CD4-positive, alpha-beta memory T cell (primary cell): ENCODE data around the gene AGER. TPM values are rescaled to one million over a fixed set of nuclear protein-coding genes. Genes with fewer than 3 reads are reported as not detected.

Experiments used
- CTCF ChIA-PET: fragments of 350-600 bp; sonication (Branson Sonifier 250); formaldehyde crosslinking; loops from one replicate; lab custom pipeline; 2021; ENCODE audit warnings: inconsistent platforms; ENCODE audit not compliant: partially characterized antibody; lab: Charles Lee
- POLR2A ChIA-PET: fragments of 350-600 bp; sonication (Branson Sonifier 250); formaldehyde crosslinking; loops from one replicate; lab custom pipeline; 2021; ENCODE audit not compliant: partially characterized antibody; lab: Charles Lee
- DNase-seq, 5 donors: peaks; one replicate each; pipeline versions ENCODE4 v3.0.0 to v3.0.0-alpha.2; 2020 to 2022; ENCODE audit warnings: mixed read lengths in 1 of 5
- H3K27ac ChIP-seq: one replicate; pipeline ENCODE4 v1.7.0; 2013; ENCODE audit warnings: low read depth, low read length
- H3K27me3 ChIP-seq: 2 replicates; pipeline ENCODE4 v1.7.0; 2013; ENCODE audit warnings: mild to moderate bottlenecking, low read length, moderate library complexity; ENCODE audit not compliant: insufficient read depth
- H3K36me3 ChIP-seq: 2 replicates; pipeline ENCODE4 v1.7.0; 2013; ENCODE audit warnings: mild to moderate bottlenecking, low read length, moderate library complexity; ENCODE audit not compliant: insufficient read depth
- H3K4me1 ChIP-seq: 2 replicates; pipeline ENCODE4 v1.7.0; 2013; ENCODE audit warnings: mild to moderate bottlenecking, low read length, moderate library complexity; ENCODE audit not compliant: insufficient read depth
- H3K4me3 ChIP-seq, 2 donors: one replicate each; pipeline ENCODE4 v1.7.0; 2013; ENCODE audit warnings: low read length in 2 of 2, mild to moderate bottlenecking in 1 of 2
- H3K9me3 ChIP-seq, 2 donors: one replicate each; pipeline ENCODE4 v1.7.0; 2013; ENCODE audit warnings: low read length in 2 of 2, control low read depth in 1 of 2; ENCODE audit not compliant: control insufficient read depth in 1 of 2
- H3K27ac Mint-ChIP-seq, 7 donors: one replicate each; pipeline ENCODE4 v1.8.0; 2020 to 2021; ENCODE audit warnings: mixed read lengths in 7 of 7, mild to moderate bottlenecking in 6 of 7, inconsistent platforms in 3 of 7, moderate library complexity in 3 of 7
- H3K27me3 Mint-ChIP-seq, 2 donors: one replicate each; pipeline ENCODE4 v1.8.0; 2020 to 2021; ENCODE audit warnings: mixed read lengths in 2 of 2
- H3K36me3 Mint-ChIP-seq, 2 donors: one replicate each; pipeline ENCODE4 v1.8.0; 2020 to 2021; ENCODE audit warnings: mixed read lengths in 2 of 2, inconsistent platforms in 1 of 2, mild to moderate bottlenecking in 1 of 2
- H3K4me1 Mint-ChIP-seq, 4 donors: one replicate each; pipeline ENCODE4 v1.8.0; 2020 to 2021; ENCODE audit warnings: mixed read lengths in 4 of 4, mild to moderate bottlenecking in 1 of 4
- H3K4me3 Mint-ChIP-seq, 8 donors: one replicate each; pipeline ENCODE4 v1.8.0; 2020 to 2021; ENCODE audit warnings: mixed read lengths in 8 of 8, mild to moderate bottlenecking in 7 of 8, moderate library complexity in 6 of 8, inconsistent platforms in 3 of 8
- H3K9me3 Mint-ChIP-seq, 8 donors: one replicate each; pipeline ENCODE4 v1.8.0; 2020 to 2021; ENCODE audit warnings: mixed read lengths in 8 of 8, mild to moderate bottlenecking in 5 of 8, inconsistent platforms in 3 of 8, moderate library complexity in 1 of 8
- intact Hi-C: fragments of 100-400 bp; cut with micrococcal nuclease; formaldehyde crosslinking; loops from one replicate; pipeline ENCODE4 v1.15.1; 2023
- polyA plus RNA-seq, 2 donors: library from polyadenylated mRNA; unstranded; fragments of 300-500 nt; fragmentation: Illumina TruSeq; gene quantifications; one replicate each; pipeline ENCODE4 v1.2.3, GENCODE V29; 2021
- total RNA-seq, 2 experiments: library from RNA; stranded (reverse); gene quantifications; one replicate each; pipeline ENCODE4 v1.2.3, GENCODE V29; 2021

The AGER gene
- total and polyA plus RNA-seq, 4 experiments from 2014 or later = 0.62 to 77.3 (median 74.8) TPM; not detected in 1

- H3K27me3 ChIP-seq = no peaks in the 10 kb centered on the region
- peaks cover 42 to 85% (median 50%) of the 10 kb centered on the region in 4 donors for H3K4me1 Mint-ChIP-seq
- H3K36me3 ChIP-seq = peaks cover 19% of the 10 kb centered on the region
- H3K36me3 Mint-ChIP-seq = peaks cover 46 to 57% of the 10 kb centered on the region in 2 donors
- peak overlapping the region; percentile 92 to 100 (median 99) for H3K27ac Mint-ChIP-seq
- peak overlapping the region; percentile 98 to 100 (median 99) for H3K4me3 Mint-ChIP-seq
- peaks cover 0 to 2% (median 0%) of the 10 kb centered on the region in 8 donors for H3K9me3 Mint-ChIP-seq
- intact Hi-C loops = loop anchor here (1.0 to 10.0 kb wide), 5 partner anchors 13 to 1224 kb away; partner anchors contain the start of genes ATF6B, CUTA, HSD17B8 and PHF1
- no peaks in the 10 kb centered on the region for H3K27me3 Mint-ChIP-seq
- H3K27ac ChIP-seq = peak overlapping the region; percentile 98
- H3K4me3 ChIP-seq = peak overlapping the region; percentile 81 to 99
- peaks cover 59% of the 10 kb centered on the region for H3K4me1 ChIP-seq
- ChIA-PET POLR2A (interaction anchor here (0.7 to 12.7 kb wide), 11 partner anchors 11 to 1086 kb away, joined by 3 to 408 read pairs (median 7); partner anchors contain the start of genes AGPAT1, ATF6B, B3GALT4 and BAG6), CTCF (interaction anchor here (0.9 to 3.3 kb wide), 3 partner anchors 11 to 73 kb away, joined by 3 to 18 read pairs (median 13); no protein-coding TSS in a partner anchor)
- no peaks in the 10 kb centered on the region for H3K9me3 ChIP-seq
- DNase-seq = no peak
Measured at GRCh38 chr6:32190911-32191677, 7.0 kb upstream of the AGER start.

- CTCF ChIA-PET = interaction anchor here (0.9 to 3.3 kb wide), 4 partner anchors 10 to 72 kb away, joined by 3 to 18 read pairs (median 8); no protein-coding TSS in a partner anchor
- Histone ChIP-seq H3K27ac (peak within 1 kb of the TSS; percentile 98), H3K27me3 (no peaks in the 10 kb centered on the region), H3K4me1 (peaks cover 64% of the 10 kb centered on the region), H3K36me3 (peaks cover 22% of the 10 kb centered on the region), H3K9me3 (no peaks in the 10 kb centered on the region), H3K4me3 (peak within 1 kb of the TSS; percentile 81 to 99)
- DNase-seq = peak; percentile 73 to 85 (median 76)
- Mint-ChIP-seq H3K27me3 (no peaks in the 10 kb centered on the region), H3K4me1 (peaks cover 48 to 85% (median 54%) of the 10 kb centered on the region in 4 donors), H3K4me3 (peak within 1 kb of the TSS; percentile 98 to 100 (median 99)), H3K36me3 (peaks cover 53 to 63% of the 10 kb centered on the region in 2 donors), H3K27ac (peak within 1 kb of the TSS; percentile 93 to 100 (median 99)), H3K9me3 (peaks cover 0 to 2% (median 0%) of the 10 kb centered on the region in 8 donors)
- POLR2A ChIA-PET = interaction anchor here (0.9 to 12.7 kb wide), 12 partner anchors 11 to 1087 kb away, joined by 3 to 408 read pairs (median 5); partner anchors contain the start of genes AGPAT1, ATF6B, B3GALT4 and BAG6
- intact Hi-C loops = loop anchor here (1.0 to 10.0 kb wide), 5 partner anchors 12 to 1225 kb away; partner anchors contain the start of genes ATF6B, CUTA, HSD17B8 and PHF1
Measured at GRCh38 chr6:32190054-32190851, 6.2 kb upstream of the AGER start, which contains the start of gene PBX2. Gene PBX2, minus strand, starts transcription at chr6:32190202. Its CDS starts 287 bp downstream, at chr6:32189915.

DNA sequence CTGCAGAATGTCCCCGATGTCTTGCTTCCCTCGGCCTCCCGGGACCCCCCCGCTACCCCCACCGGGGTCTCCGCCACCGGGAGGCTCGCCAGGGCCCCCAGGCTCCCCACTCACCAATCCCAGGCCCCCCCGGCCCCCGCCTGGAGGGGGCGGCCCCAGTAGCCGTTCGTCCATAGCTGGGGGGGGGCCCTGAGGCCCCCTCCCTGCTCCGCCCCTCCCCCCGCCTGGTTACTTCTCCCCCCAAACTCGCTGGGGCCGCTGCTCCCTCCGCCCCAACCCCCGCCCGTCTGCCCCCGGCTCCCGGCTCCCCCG is 5.6 kb upstream of the AGER start:
- Histone ChIP-seq H3K4me1 (peaks cover 59% of the 10 kb centered on the region), H3K27me3 (no peaks in the 10 kb centered on the region), H3K27ac (peak overlapping the region; percentile 98), H3K9me3 (no peaks in the 10 kb centered on the region), H3K4me3 (peak overlapping the region; percentile 44 to 81), H3K36me3 (peaks cover 22% of the 10 kb centered on the region)
- Mint-ChIP-seq H3K4me3 (peak overlapping the region; percentile 86 to 96 (median 92)), H3K36me3 (peaks cover 53 to 62% of the 10 kb centered on the region in 2 donors), H3K27ac (peak overlapping the region in 6 of 7 donors; percentile 86 to 97 (median 94)), H3K27me3 (no peaks in the 10 kb centered on the region), H3K9me3 (peaks cover 0 to 2% (median 0%) of the 10 kb centered on the region in 8 donors), H3K4me1 (peaks cover 42 to 80% (median 49%) of the 10 kb centered on the region in 4 donors)
- intact Hi-C loops = loop anchor here (1.0 to 10.0 kb wide), 5 partner anchors 11 to 1225 kb away; partner anchors contain the start of genes ATF6B, CUTA, HSD17B8 and PHF1
- POLR2A ChIA-PET = interaction anchor here (0.9 to 12.7 kb wide), 7 partner anchors 10 to 782 kb away, joined by 3 to 408 read pairs (median 10); partner anchors contain the start of genes AGPAT1, ATF6B, EHMT2 and FKBPL
- CTCF ChIA-PET = interaction anchor here (1.2 to 3.0 kb wide), 2 partner anchors 10 to 35 kb away, joined by 3 to 18 read pairs; no protein-coding TSS in a partner anchor
- DNase-seq = no peak

DNA sequence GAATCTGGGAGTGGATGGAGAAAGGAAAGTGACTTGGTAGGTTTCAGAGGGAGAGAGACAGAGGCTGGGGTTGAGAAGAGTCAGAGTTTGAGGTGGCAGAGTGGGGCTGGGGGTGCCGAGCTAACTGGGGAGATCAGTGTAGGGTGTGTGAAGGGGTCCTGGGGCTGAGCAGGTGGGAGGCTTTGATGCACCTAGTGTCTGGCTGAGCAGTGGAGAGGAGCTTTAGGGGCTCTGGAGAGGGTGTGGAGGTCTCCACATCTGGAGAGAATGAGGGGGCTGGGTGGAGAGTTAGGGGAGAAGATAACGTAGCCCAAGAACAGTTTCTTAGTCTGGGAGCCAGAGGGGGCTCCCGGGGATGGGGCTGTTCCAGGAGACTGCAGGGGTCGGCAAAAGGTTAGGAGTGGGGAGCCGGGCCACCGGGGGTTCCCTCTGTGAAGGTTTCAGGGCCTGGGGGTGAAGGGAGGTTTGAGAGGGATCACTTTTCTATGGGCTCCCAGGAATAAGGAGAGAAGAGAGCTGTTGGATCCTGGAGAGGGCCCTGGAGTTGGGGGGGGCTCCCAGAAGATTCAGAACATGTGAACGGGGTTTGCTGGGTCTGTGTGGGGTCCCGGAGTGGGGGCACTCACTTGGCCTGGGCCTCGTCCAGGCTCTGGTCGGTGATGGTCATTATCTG is 5.2 kb upstream of the AGER start:
- Mint-ChIP-seq H3K4me1 (peaks cover 39 to 75% (median 44%) of the 10 kb centered on the region in 4 donors), H3K9me3 (peaks cover 0 to 2% (median 0%) of the 10 kb centered on the region in 8 donors), H3K36me3 (peaks cover 53 to 63% of the 10 kb centered on the region in 2 donors), H3K27me3 (no peaks in the 10 kb centered on the region), H3K4me3 (peak overlapping the region; percentile 86 to 96 (median 92)), H3K27ac (peak overlapping the region; percentile 86 to 97 (median 95))
- H3K9me3 ChIP-seq = no peaks in the 10 kb centered on the region
- H3K36me3 ChIP-seq = peaks cover 24% of the 10 kb centered on the region
- H3K4me1 ChIP-seq = peaks cover 57% of the 10 kb centered on the region
- POLR2A ChIA-PET = interaction anchor here (0.8 to 12.7 kb wide), 4 partner anchors 9 to 783 kb away, joined by 3 to 408 read pairs (median 96); partner anchors contain the start of genes AGPAT1, ATF6B, FKBPL and RNF5
- CTCF ChIA-PET = interaction anchor here (1.2 to 3.0 kb wide), 2 partner anchors 9 to 34 kb away, joined by 3 to 18 read pairs; no protein-coding TSS in a partner anchor
- DNase-seq = no peak
- H3K4me3 ChIP-seq = peak overlapping the region; percentile 44 to 81
- no peaks in the 10 kb centered on the region for H3K27me3 ChIP-seq
- intact Hi-C loops = no loop called here
- H3K27ac ChIP-seq = peak overlapping the region; percentile 98

DNA sequence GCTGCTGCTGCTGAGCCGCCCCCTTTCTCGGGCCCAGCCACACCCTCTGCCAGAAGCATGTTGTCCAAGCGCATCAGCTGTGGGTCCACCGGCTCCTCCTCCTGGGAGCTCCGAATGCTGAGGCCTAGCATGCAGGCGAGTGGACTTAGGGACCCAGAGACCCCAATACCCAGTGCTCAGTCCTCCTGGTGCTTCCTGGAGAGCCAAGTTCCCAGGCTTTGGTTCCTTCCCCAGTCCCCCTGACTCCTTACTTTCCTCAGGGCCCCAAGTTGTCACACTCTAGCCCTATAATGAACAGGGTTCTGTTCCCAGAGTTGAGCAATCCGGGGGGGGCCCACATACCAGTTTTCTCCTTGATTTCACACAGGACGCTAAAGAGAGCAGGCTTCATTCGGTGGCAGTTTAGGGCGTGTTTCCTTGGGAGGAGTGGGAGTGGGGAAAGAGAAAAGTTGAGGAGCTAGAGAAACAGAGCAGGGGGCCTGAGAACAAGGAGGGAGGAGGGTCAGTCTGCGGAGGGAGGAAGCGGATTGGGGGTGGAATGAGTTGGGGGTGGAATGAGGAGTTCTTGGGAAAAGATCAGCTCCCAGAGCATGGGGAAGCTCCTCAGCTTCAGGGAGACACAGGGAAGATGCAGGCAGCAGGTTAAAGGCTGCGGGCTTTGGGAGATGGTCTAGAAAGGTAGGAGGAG is 4.5 kb upstream of the AGER start:
- ChIA-PET POLR2A (interaction anchor here (0.8 to 12.7 kb wide), 3 partner anchors 9 to 783 kb away, joined by 4 to 408 read pairs (median 188); partner anchors contain the start of genes AGPAT1, ATF6B, FKBPL and RNF5), CTCF (interaction anchor here (1.2 to 3.0 kb wide), 2 partner anchors 9 to 34 kb away, joined by 3 to 18 read pairs; no protein-coding TSS in a partner anchor)
- Histone ChIP-seq H3K36me3 (peaks cover 31% of the 10 kb centered on the region), H3K9me3 (no peaks in the 10 kb centered on the region), H3K4me1 (peaks cover 57% of the 10 kb centered on the region), H3K27me3 (no peaks in the 10 kb centered on the region), H3K4me3 (peak overlapping the region; percentile 44 to 81), H3K27ac (peak overlapping the region; percentile 98)
- H3K4me1 Mint-ChIP-seq = peaks cover 32 to 68% (median 38%) of the 10 kb centered on the region in 4 donors
- H3K36me3 Mint-ChIP-seq = peaks cover 53 to 66% of the 10 kb centered on the region in 2 donors
- H3K27me3 Mint-ChIP-seq = no peaks in the 10 kb centered on the region
- DNase-seq = no peak
- peak overlapping the region; percentile 86 to 96 (median 92) for H3K4me3 Mint-ChIP-seq
- intact Hi-C loops = no loop called here
- H3K27ac Mint-ChIP-seq = peak overlapping the region; percentile 86 to 97 (median 95)
- H3K9me3 Mint-ChIP-seq = peaks cover 0 to 2% (median 0%) of the 10 kb centered on the region in 8 donors
